ENCODE results near the gene TAAR9.

The TAAR9 gene

DNA sequence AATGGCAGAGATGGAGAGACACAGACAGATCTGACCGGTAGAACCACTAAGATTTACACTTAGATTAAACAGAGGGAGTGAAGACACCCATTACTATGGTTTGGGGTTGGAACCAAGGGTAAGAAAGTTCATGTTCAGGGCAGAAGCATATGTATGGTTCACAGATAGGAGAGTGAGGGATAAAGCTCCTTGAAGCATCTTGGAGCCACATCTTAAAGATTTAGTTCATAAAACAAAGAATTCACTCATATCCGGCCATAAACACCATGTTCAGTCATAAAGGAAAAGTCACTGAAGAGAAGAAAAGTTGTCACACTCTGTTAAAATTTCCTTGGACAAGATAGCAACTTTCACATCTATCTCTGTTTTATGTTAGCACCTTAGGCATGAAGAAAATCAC lies 43.1 kb upstream of the TAAR9 start:
- no peak for DNase-seq (ENCODE audit: low read depth)
- TF ChIP-seq, protein P1, sequence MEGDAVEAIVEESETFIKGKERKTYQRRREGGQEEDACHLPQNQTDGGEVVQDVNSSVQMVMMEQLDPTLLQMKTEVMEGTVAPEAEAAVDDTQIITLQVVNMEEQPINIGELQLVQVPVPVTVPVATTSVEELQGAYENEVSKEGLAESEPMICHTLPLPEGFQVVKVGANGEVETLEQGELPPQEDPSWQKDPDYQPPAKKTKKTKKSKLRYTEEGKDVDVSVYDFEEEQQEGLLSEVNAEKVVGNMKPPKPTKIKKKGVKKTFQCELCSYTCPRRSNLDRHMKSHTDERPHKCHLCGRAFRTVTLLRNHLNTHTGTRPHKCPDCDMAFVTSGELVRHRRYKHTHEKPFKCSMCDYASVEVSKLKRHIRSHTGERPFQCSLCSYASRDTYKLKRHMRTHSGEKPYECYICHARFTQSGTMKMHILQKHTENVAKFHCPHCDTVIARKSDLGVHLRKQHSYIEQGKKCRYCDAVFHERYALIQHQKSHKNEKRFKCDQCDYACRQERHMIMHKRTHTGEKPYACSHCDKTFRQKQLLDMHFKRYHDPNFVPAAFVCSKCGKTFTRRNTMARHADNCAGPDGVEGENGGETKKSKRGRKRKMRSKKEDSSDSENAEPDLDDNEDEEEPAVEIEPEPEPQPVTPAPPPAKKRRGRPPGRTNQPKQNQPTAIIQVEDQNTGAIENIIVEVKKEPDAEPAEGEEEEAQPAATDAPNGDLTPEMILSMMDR (IDR thresholded peaks at IDR 0.05; ENCODE audit: control insufficient read depth, insufficient read depth, low read depth, low read length, missing control alignments) = no peak
- no peak overlapping the region for H3K4me3 ChIP-seq (ENCODE audit: control insufficient read depth, low read depth, low read length)

DNA sequence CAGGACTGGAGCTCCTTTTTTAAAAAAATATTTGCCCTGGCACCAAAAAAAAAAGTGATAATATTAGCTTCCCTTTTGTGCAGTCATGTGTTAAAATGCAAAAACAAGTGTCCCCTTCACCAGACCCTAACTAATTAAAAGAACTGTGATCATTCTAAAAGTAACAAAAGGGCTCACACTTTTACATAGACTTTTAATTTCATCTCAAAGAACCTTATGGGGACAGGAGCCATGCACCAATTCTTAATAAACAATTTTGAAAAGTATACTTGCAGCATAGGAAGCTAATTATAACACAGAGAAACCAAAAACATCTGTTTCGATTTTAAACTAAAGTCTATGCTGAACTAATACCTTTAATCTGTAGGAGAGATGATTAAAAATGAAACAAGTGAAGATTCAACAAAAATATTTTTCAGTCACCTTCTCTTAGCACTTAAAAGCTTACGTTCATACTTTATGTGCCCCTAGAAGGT lies 42.4 kb upstream of the TAAR9 start:
- H3K4me3 ChIP-seq (ENCODE audit: control insufficient read depth, low read depth, low read length) = no peak overlapping the region

DNA sequence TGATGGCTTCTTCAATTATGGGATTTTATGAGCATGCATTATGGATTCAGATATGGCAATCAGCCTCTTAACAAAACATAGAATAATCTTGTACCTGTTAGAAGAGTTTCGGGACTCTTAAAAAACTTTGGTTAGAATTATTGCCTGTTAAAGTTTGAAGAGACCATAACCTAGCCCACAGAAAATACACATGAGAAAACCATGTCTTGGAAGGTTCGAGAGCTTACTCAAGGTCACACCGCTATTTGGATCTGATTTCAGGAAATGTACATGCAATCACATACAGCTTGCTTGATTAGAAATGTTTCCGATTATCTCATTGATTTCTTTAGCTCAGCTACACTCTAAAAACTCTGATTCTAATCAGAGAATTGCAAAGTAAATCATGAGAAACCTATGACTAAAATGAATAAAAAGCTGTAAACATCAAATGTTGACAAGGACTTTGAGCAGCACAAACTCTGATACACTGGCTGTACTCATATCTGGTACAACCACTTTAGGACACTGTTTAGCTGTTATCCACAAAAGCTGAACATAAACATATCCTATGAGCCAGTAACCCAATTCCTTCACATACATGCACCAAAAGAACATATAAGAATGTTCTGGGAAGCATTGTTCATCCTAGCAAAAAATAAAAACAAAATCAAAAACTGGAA lies 41.4 kb upstream of the TAAR9 start:
- TF ChIP-seq, protein P1 (IDR thresholded peaks at IDR 0.05; ENCODE audit: control insufficient read depth, insufficient read depth, low read depth, low read length, missing control alignments) = no peak
- H3K4me3 ChIP-seq (ENCODE audit: control insufficient read depth, low read depth, low read length) = no peak overlapping the region

More for the DNA sequence above, 42.4 kb upstream of the TAAR9 start:
- no peak for DNase-seq (ENCODE audit: low read depth)
- TF ChIP-seq, protein P1 (IDR thresholded peaks at IDR 0.05; ENCODE audit: control insufficient read depth, insufficient read depth, low read depth, low read length, missing control alignments) = no peak

DNA sequence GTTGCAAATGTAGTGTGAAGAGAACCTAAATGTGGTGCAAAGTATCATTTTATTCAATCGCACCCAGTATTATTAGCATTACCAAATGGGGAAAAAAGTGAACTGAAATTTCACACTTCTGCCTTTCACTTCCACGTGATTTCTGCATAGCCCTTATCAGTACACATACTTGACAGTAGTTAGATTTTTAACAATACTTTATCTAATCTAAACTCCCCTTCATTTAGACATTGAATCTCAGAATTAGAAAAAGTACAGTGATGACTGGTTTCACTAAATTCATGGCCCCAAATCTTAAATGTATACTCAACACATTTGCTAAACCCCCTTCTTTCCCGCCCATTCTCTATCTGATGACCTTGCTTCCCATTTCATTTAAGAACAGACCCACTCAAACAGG lies 39.4 kb upstream of the TAAR9 start:
- no peak overlapping the region for H3K4me3 ChIP-seq (ENCODE audit: control insufficient read depth, low read depth, low read length)
- TF ChIP-seq, protein P1 (IDR thresholded peaks at IDR 0.05; ENCODE audit: control insufficient read depth, insufficient read depth, low read depth, low read length, missing control alignments) = no peak
- no peak for DNase-seq (ENCODE audit: low read depth)

More for the DNA sequence above, 41.4 kb upstream of the TAAR9 start:
- DNase-seq (ENCODE audit: low read depth) = no peak

DNA sequence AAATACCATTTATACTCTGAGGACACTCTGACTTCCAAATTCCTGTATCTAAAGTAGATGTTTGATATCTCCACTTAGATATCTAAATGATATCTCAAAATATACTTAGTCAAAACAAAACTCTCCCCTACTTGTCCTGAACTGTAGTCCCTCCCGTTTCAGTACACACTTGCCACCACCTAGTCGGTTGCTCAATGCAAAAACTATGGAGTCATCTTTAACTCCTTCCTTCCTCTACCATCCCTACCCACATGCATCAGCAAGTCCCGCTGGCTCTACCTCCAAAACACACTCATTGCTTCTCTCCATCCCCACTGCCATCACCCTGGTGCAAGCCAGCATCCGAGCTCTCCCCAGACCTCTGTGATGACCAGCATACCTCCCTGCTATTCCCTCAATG lies 38.3 kb upstream of the TAAR9 start:
- DNase-seq (ENCODE audit: low read depth) = no peak
- TF ChIP-seq, protein P1 (IDR thresholded peaks at IDR 0.05; ENCODE audit: control insufficient read depth, insufficient read depth, low read depth, low read length, missing control alignments) = no peak
- no peak overlapping the region for H3K4me3 ChIP-seq (ENCODE audit: control insufficient read depth, low read depth, low read length)

DNA sequence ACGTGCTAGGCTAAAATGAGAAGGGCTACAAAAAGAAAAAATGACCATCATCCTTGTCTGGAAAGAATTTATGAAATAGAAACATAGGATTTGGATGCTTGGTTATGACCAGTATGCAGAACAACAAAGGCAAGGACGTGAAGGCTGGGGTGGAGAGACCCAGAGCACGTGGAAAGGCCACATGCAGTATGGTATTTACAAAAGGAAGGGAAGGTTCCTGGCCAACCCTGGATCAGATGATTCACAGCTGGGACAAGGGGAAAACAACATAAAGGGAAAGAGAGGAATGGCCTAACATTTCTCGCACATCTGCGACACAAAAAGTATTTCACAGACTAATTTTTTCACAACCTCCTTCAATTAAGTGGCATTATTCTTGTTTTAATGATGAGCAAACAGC lies 33.3 kb upstream of the TAAR9 start:
- TF ChIP-seq, protein P1 (IDR thresholded peaks at IDR 0.05; ENCODE audit: control insufficient read depth, insufficient read depth, low read depth, low read length, missing control alignments) = no peak
- no peak for DNase-seq (ENCODE audit: low read depth)
- H3K4me3 ChIP-seq (ENCODE audit: control insufficient read depth, low read depth, low read length) = no peak overlapping the region

Data from AG09309 (cell line).